Measurements from ENCODE around the gene PATL2.
"Not testable (repeated sequence)": the region's sequence is repeated elsewhere in the genome, so short reads cannot be mapped to it uniquely, and the experiment has no call there.

The PATL2 gene

DNA sequence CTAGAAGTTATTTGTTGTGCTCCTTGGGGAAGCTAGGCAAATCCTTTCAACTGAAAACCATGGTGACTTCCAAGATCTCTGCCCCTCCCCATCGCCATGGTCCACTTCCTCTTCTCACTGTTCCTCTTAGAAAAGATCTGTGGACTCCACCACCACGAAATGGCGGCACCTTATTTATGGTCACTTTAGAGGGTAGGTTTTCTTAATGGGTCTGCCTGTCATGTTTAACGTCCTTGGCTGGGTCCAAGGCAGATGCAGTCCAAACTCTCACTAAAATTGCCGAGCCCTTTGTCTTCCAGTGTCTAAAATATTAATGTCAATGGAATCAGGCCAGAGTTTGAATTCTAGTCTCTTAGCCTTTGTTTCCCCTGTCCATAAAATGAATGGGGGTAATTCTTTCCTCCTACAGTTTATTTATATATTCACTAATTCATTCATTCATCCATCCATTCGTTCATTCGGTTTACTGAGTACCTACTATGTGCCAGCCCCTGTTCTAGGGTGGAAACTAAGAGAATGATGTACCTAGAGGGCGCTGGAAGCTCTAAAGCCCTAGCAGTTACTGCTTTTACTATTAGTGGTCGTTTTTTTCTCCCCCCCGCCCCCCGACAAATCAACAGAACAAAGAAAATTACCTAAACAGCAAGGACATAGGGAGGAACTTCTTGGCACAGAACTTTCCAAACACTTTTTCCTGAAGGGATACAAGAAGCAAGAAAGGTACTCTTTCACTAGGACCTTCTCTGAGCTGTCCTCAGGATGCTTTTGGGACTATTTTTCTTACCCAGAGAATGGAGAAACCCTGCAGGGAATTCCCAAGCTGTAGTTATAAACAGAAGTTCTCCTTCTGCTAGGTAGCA is 657 bp downstream of the PATL2 start:
- TF ChIP-seq, protein P1, sequence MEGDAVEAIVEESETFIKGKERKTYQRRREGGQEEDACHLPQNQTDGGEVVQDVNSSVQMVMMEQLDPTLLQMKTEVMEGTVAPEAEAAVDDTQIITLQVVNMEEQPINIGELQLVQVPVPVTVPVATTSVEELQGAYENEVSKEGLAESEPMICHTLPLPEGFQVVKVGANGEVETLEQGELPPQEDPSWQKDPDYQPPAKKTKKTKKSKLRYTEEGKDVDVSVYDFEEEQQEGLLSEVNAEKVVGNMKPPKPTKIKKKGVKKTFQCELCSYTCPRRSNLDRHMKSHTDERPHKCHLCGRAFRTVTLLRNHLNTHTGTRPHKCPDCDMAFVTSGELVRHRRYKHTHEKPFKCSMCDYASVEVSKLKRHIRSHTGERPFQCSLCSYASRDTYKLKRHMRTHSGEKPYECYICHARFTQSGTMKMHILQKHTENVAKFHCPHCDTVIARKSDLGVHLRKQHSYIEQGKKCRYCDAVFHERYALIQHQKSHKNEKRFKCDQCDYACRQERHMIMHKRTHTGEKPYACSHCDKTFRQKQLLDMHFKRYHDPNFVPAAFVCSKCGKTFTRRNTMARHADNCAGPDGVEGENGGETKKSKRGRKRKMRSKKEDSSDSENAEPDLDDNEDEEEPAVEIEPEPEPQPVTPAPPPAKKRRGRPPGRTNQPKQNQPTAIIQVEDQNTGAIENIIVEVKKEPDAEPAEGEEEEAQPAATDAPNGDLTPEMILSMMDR (IDR thresholded peaks at IDR 0.05; ENCODE audit: insufficient read depth, low read depth, low read length, missing control alignments): peak; percentile 42
- DNase-seq (ENCODE audit: low read depth): peak; percentile 91
- H3K4me3 ChIP-seq (ENCODE audit: low read depth, low read length): peak overlapping the region; percentile 94

DNA sequence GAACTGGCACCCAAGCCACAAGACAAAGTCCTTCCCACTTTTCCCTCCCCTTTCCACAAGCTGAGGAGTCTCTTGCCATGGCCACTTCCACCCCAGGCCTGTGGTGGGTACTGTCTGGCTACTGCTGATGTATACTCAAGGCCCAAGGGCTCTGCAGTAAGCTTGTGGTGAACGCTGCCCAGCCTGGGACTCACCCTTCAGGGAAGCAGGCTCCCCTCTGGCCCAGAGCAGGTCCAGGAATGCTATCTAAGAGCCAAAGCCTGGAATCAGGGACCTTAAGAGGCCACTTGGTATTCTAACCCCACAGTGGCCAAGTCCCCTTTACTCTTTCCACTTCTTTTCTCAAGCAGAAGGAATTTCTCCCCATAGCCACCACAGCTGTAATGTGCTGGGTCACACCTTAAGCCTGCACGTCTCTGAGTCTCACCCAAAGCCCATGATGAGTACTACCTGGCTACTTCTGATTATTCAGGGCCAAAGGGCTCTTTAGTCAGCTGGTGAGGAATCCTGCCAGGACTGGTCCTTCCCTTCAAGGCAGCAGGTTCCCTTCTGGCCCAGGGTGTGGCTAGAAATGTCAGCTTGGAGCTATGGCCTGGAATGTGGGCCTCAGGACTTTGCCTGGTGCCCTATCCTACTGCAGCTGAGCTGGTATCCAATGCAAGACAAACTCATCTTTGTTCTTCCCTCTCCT is 4.0 kb downstream of the PATL2 start:
- no peak for DNase-seq (ENCODE audit: low read depth)
- no peak overlapping the region for H3K4me3 ChIP-seq (ENCODE audit: low read depth, low read length)
- TF ChIP-seq, protein P1 (IDR thresholded peaks at IDR 0.05; ENCODE audit: insufficient read depth, low read depth, low read length, missing control alignments): no peak

DNA sequence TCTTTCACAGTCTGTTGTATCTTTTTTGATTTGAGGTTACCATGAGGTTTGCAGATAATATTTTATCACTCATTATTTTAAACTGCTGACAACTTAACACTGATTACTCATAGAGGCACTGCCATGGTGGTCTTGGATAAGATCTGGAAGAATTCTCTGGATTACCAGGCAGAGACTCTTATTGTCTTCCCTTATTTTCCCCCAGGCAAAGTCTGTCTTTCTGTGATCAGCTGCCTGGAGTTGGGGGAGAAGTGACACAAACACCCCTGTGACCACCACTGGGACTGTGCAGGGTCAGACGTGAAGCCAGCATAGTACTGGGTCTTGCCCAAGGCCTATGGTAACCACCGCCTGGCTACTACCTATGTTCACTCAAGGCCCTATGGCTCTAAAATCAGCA is 4.7 kb downstream of the PATL2 start:
- TF ChIP-seq, protein P1 (IDR thresholded peaks at IDR 0.05; ENCODE audit: insufficient read depth, low read depth, low read length, missing control alignments): no peak
- DNase-seq (ENCODE audit: low read depth): no peak

DNA sequence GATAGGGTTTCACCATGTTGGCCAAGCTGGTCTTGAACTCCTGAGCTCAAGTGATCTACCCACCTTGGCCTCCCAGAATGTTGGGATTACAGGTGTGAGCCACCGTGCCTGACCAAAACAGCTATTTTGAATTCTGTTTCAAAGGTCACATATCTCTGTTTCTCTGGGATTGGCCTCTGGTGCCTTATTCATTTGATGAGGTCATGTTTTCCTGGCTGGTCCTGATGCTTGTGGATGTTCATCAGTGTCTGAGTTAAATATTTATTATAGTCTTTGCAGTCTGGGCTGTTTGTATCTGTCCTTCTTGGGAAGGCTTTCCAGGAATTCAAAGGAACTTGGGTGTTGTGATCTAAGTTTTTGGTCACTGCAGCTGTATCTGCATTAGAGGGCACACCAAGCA is 5.1 kb downstream of the PATL2 start:
- TF ChIP-seq, protein P1 (IDR thresholded peaks at IDR 0.05; ENCODE audit: insufficient read depth, low read depth, low read length, missing control alignments): no peak
- no peak overlapping the region for H3K4me3 ChIP-seq (ENCODE audit: low read depth, low read length)
- no peak for DNase-seq (ENCODE audit: low read depth)

More for the DNA sequence above, 4.7 kb downstream of the PATL2 start:
- no peak overlapping the region for H3K4me3 ChIP-seq (ENCODE audit: low read depth, low read length)

DNA sequence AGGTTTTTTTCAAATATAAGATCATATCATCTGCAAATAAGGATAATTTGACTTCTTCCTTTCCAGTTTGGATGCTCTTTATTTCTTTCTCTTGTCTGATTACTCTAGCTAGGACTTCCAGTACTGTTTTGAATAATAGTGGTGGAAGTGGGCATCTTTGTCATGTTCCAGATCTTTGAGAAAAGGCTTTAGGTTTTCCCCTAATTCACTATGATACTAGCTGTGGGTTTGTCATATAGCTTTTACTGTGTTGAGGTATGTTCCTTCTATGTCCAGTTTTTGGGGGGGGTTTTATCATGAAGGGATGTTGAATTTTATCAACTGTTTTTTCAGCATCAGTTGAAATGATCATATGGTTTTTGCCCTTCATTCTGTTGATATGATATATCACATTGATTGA is 10.4 kb downstream of the PATL2 start:
- not testable (repeated sequence) for DNase-seq (ENCODE audit: low read depth)

DNA sequence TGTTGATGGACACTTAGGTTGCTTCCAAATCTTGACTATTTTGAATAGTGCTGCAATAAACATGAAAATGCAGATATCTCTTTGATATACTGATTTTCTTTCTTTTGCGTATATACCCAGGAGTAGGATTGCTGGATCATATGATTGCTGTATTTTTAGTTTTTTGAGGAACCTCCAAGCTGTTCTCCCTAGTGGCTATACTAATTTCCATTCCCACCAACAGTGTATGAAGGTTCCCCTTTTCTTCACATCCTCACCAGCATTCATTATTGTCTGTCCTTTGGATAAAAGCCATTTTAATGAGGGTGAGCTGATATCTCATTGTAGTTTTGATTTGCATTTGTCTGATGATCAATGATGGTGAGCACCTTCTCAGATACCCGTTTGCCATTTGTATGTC is 12.5 kb downstream of the PATL2 start:
- TF ChIP-seq, protein P1 (IDR thresholded peaks at IDR 0.05; ENCODE audit: insufficient read depth, low read depth, low read length, missing control alignments): no peak
- H3K4me3 ChIP-seq (ENCODE audit: low read depth, low read length): no peak overlapping the region
- DNase-seq (ENCODE audit: low read depth): no peak

More for the DNA sequence above, 10.4 kb downstream of the PATL2 start:
- H3K4me3 ChIP-seq (ENCODE audit: low read depth, low read length): not testable (repeated sequence)

DNA sequence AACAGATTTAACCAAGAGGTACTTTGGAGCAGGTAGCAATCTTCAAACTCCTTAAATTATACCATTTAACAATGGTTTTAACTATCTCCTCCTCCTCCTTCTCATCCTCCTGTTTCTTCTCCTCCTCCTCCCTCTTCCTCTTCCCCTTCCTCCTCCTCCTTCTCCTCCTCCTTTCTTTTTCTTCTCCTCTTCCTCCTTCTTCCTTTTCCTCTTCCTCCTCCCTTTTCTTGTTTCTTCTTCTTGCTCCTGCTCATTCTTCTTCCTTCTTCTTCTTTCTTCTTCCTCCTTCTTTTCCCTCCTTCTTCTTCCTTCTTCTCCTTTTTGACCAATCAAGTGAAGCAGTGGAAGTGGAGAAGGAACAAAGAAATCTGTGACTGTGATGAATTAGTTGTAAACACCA is 14.1 kb downstream of the PATL2 start:
- TF ChIP-seq, protein P1 (IDR thresholded peaks at IDR 0.05; ENCODE audit: insufficient read depth, low read depth, low read length, missing control alignments): no peak
- no peak for DNase-seq (ENCODE audit: low read depth)
- H3K4me3 ChIP-seq (ENCODE audit: low read depth, low read length): no peak overlapping the region
